ENCODE results near the gene EEPD1.

Gene EEPD1

GRCh38 chr7:36272211-36272566 is 119.1 kb downstream of the EEPD1 start:
- no peak overlapping the region for H3K4me3 ChIP-seq (ENCODE audit: low read length)
- TF ChIP-seq ZNF274 (IDR thresholded peaks at IDR 0.05; ENCODE audit: low read depth, low read length) = no peak

GRCh38 chr7:36272567-36273269 is 119.7 kb downstream of the EEPD1 start:
- TF ChIP-seq ZNF274 (IDR thresholded peaks at IDR 0.05; ENCODE audit: low read depth, low read length) = no peak
- no peak overlapping the region for H3K4me3 ChIP-seq (ENCODE audit: low read length)

- no peak overlapping the region for H3K4me3 ChIP-seq (ENCODE audit: low read length)
- no peak for TF ChIP-seq ZNF274 (IDR thresholded peaks at IDR 0.05; ENCODE audit: low read depth, low read length)
Measured at GRCh38 chr7:36273836-36274235, 120.8 kb downstream of the EEPD1 start.

GRCh38 chr7:36275735-36276284 is 122.8 kb downstream of the EEPD1 start:
- TF ChIP-seq ZNF274 (IDR thresholded peaks at IDR 0.05; ENCODE audit: low read depth, low read length) = no peak
- no peak overlapping the region for H3K4me3 ChIP-seq (ENCODE audit: low read length)

GRCh38 chr7:36276428-36277248 is 123.6 kb downstream of the EEPD1 start:
- TF ChIP-seq ZNF274 (IDR thresholded peaks at IDR 0.05; ENCODE audit: low read depth, low read length) = no peak
- H3K4me3 ChIP-seq (ENCODE audit: low read length) = no peak overlapping the region

GRCh38 chr7:36277249-36277542 is 124.1 kb downstream of the EEPD1 start:
- no peak for TF ChIP-seq ZNF274 (IDR thresholded peaks at IDR 0.05; ENCODE audit: low read depth, low read length)
- no peak overlapping the region for H3K4me3 ChIP-seq (ENCODE audit: low read length)

GRCh38 chr7:36278069-36278619 is 125.1 kb downstream of the EEPD1 start:
- H3K4me3 ChIP-seq (ENCODE audit: low read length) = no peak overlapping the region
- no peak for TF ChIP-seq ZNF274 (IDR thresholded peaks at IDR 0.05; ENCODE audit: low read depth, low read length)

GRCh38 chr7:36278620-36279172 is 125.6 kb downstream of the EEPD1 start:
- TF ChIP-seq ZNF274 (IDR thresholded peaks at IDR 0.05; ENCODE audit: low read depth, low read length) = no peak
- H3K4me3 ChIP-seq (ENCODE audit: low read length) = no peak overlapping the region

GRCh38 chr7:36279200-36279925 is 126.3 kb downstream of the EEPD1 start:
- H3K4me3 ChIP-seq (ENCODE audit: low read length) = no peak overlapping the region
- TF ChIP-seq ZNF274 (IDR thresholded peaks at IDR 0.05; ENCODE audit: low read depth, low read length) = no peak

- TF ChIP-seq ZNF274 (IDR thresholded peaks at IDR 0.05; ENCODE audit: low read depth, low read length) = no peak
- H3K4me3 ChIP-seq (ENCODE audit: low read length) = no peak overlapping the region
Measured at GRCh38 chr7:36279926-36280315, 126.9 kb downstream of the EEPD1 start.

GRCh38 chr7:36280840-36281812 is 128.1 kb downstream of the EEPD1 start:
- H3K4me3 ChIP-seq (ENCODE audit: low read length) = no peak overlapping the region
- TF ChIP-seq ZNF274 (IDR thresholded peaks at IDR 0.05; ENCODE audit: low read depth, low read length) = no peak

- TF ChIP-seq ZNF274 (IDR thresholded peaks at IDR 0.05; ENCODE audit: low read depth, low read length) = no peak
- no peak overlapping the region for H3K4me3 ChIP-seq (ENCODE audit: low read length)
Measured at GRCh38 chr7:36281945-36282717, 129.1 kb downstream of the EEPD1 start.

Measured in GM08714 (cell line).